ENCODE measurements around the gene CNIH1. TPM values are rescaled to one million over a fixed set of nuclear protein-coding genes. Genes with fewer than 3 reads are reported as not detected.

CNIH1 gene
- total and polyA plus RNA-seq, 2 of the 13 experiments (the other 11 are each of a cell fraction or from before 2014, with no cell fraction given), result 166 to 421 TPM

DNA sequence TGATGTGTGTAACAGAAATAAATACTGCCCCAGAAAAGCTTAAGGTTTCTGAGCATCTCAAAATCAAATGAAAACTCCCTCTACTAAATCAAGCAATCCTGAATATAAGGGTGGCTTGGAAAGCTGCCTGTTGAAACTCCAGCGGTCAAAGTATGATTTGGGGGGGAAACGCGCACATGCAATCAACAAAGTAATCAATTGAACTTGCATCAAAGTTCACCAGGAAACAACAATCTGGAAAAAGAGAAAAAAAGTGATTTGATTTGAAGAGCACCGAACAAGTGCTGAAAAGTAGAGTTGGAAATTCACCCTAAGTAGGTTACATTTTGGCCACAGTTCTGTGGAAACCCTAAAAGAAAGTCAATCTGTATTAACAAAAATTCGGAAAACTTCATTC, 700 bp downstream of the CNIH1 start:
- Histone ChIP-seq H3K9me3 (ENCODE audit: low read length) (no peaks in the 10 kb centered on the region), H3K27me3 (ENCODE audit: control insufficient read depth in 1 of 2, insufficient read depth in 2 of 2, low read length in 2 of 2) (no peaks in the 10 kb centered on the region; a peak in 1 of 5 replicates), H3K79me2 (ENCODE audit: insufficient read depth, low read length) (peaks cover 52% of the 10 kb centered on the region), H3K9ac (ENCODE audit: insufficient read depth, low read depth, low read length) (peak overlapping the region; percentile 95), H3K4me2 (ENCODE audit: low read depth, low read length) (peak overlapping the region; percentile 81), H3K36me3 (replicated peaks in 1 of 2; ENCODE audit: control insufficient read depth in 1 of 2, insufficient read depth in 2 of 2, low read length in 2 of 2) (peaks cover 0 to 9% of the 10 kb centered on the region in 2 experiments; a peak in 1 of 5 replicates), H3K27ac (ENCODE audit: extremely low read length, insufficient read depth, low read length) (peak overlapping the region; percentile 96), H4K20me1 (ENCODE audit: insufficient read depth, low read length) (peaks cover 14% of the 10 kb centered on the region), H2AFZ (ENCODE audit: low read length) (no peak overlapping the region), H3K4me3 (replicated peaks in 1 of 3; ENCODE audit: insufficient read depth in 1 of 3, low read depth in 2 of 3, low read length in 3 of 3) (peak overlapping the region; percentile 82 to 87 (median 86)), H3K4me1 (ENCODE audit: insufficient read depth, low read length) (peaks cover 54% of the 10 kb centered on the region)
- DNase-seq (ENCODE audit: low spot score), result no peak
- no peak for FAIRE-seq
- ChIA-PET POLR2A (interaction anchor here (1.1 to 1.7 kb wide), 4 partner anchors 16 to 73 kb away, joined by 3 to 4 read pairs (median 4); partner anchors contain the start of gene GMFB), CTCF (ENCODE audit: low intra/inter-chr PET ratio, low total read pairs) (no interaction called here)
- in situ Hi-C loops (cut with HindIII; ENCODE audit: extremely low pct_ligation_motif_present, low pct_unique_long_range_greater_than_20kb) (no loop called here), intact Hi-C loops (cut with micrococcal nuclease; ENCODE audit: unreplicated experiment) (loop anchor here (2.0 to 5.0 kb wide), 2 partner anchors 44 to 47 kb away; partner anchors contain the start of genes CDKN3 and GMFB)
- WGBS (ENCODE audit: low lambda C conversion rate), result 0% methylated on average over 5 of the region's 5 CpGs
- no peak for ATAC-seq
- BruUV-seq (replicated peaks), result TSS peak; percentile 51
- TF ChIP-seq, protein P1, sequence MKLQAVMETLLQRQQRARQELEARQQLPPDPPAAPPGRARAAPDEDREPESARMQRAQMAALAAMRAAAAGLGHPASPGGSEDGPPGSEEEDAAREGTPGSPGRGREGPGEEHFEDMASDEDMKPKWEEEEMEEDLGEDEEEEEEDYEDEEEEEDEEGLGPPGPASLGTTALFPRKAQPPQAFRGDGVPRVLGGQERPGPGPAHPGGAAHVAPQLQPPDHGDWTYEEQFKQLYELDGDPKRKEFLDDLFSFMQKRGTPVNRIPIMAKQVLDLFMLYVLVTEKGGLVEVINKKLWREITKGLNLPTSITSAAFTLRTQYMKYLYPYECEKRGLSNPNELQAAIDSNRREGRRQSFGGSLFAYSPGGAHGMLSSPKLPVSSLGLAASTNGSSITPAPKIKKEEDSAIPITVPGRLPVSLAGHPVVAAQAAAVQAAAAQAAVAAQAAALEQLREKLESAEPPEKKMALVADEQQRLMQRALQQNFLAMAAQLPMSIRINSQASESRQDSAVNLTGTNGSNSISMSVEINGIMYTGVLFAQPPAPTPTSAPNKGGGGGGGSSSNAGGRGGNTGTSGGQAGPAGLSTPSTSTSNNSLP (IDR thresholded peaks at IDR 0.05; ENCODE audit: low read depth, low read length), result 0 out of 2 replicates have a peak, but pooled peaks have one; percentile 28
- TF ChIP-seq U2AF1 (optimal IDR thresholded peaks at IDR 0.05; ENCODE audit: low read depth, low read length), result peak; percentile 9
- peak; percentile 7; the same call in 1 of the 2 replicates for TF ChIP-seq HNF4A (CRISPR knock-in tag; IDR thresholded peaks at IDR 0.05)
- TF ChIP-seq, protein P2, sequence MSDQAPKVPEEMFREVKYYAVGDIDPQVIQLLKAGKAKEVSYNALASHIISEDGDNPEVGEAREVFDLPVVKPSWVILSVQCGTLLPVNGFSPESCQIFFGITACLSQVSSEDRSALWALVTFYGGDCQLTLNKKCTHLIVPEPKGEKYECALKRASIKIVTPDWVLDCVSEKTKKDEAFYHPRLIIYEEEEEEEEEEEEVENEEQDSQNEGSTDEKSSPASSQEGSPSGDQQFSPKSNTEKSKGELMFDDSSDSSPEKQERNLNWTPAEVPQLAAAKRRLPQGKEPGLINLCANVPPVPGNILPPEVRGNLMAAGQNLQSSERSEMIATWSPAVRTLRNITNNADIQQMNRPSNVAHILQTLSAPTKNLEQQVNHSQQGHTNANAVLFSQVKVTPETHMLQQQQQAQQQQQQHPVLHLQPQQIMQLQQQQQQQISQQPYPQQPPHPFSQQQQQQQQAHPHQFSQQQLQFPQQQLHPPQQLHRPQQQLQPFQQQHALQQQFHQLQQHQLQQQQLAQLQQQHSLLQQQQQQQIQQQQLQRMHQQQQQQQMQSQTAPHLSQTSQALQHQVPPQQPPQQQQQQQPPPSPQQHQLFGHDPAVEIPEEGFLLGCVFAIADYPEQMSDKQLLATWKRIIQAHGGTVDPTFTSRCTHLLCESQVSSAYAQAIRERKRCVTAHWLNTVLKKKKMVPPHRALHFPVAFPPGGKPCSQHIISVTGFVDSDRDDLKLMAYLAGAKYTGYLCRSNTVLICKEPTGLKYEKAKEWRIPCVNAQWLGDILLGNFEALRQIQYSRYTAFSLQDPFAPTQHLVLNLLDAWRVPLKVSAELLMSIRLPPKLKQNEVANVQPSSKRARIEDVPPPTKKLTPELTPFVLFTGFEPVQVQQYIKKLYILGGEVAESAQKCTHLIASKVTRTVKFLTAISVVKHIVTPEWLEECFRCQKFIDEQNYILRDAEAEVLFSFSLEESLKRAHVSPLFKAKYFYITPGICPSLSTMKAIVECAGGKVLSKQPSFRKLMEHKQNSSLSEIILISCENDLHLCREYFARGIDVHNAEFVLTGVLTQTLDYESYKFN (CRISPR knock-in tag; conservative IDR thresholded peaks at IDR 0.05), result 0 out of 2 replicates have a peak, but pooled peaks have one; percentile 23
- TF ChIP-seq ARNTL (CRISPR knock-in tag; IDR thresholded peaks at IDR 0.05), result 0 out of 2 replicates have a peak, but pooled peaks have one; percentile 11
- TF ChIP-seq POLR2A (IDR thresholded peaks at IDR 0.05; ENCODE audit: insufficient read depth in 1 of 2, low read depth in 2 of 2, low read length in 2 of 2), result 0 out of 4 replicates have a peak, but pooled peaks of 1 of the 2 experiments have one; percentile 11
- peak; percentile 6; the same call in 1 of the 2 replicates for TF ChIP-seq ELF3 (CRISPR knock-in tag; IDR thresholded peaks at IDR 0.05)
- TF ChIP-seq, protein P3, sequence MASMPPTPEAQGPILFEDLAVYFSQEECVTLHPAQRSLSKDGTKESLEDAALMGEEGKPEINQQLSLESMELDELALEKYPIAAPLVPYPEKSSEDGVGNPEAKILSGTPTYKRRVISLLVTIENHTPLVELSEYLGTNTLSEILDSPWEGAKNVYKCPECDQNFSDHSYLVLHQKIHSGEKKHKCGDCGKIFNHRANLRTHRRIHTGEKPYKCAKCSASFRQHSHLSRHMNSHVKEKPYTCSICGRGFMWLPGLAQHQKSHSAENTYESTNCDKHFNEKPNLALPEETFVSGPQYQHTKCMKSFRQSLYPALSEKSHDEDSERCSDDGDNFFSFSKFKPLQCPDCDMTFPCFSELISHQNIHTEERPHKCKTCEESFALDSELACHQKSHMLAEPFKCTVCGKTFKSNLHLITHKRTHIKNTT (CRISPR knock-in tag; IDR thresholded peaks at IDR 0.05), result no peak
- TF ChIP-seq CREB1 (IDR thresholded peaks at IDR 0.05), result no peak
- TF ChIP-seq CREB1 (CRISPR knock-in tag; IDR thresholded peaks at IDR 0.05), result no peak
- no peak for TF ChIP-seq YY1 (IDR thresholded peaks at IDR 0.05; ENCODE audit: insufficient read depth, insufficient replicate concordance, low read depth, low read length)
- TF ChIP-seq KMT2A (CRISPR knock-in tag; IDR thresholded peaks at IDR 0.05), result peak; percentile 13; the same call in 1 of the 2 replicates
- TF ChIP-seq SMARCC2 (IDR thresholded peaks at IDR 0.05), result no peak
- 0 out of 2 replicates have a peak, but pooled peaks have one; percentile 10 for TF ChIP-seq KLF9 (CRISPR knock-in tag; IDR thresholded peaks at IDR 0.05; ENCODE audit: low read depth)
- 0 out of 4 replicates have a peak, but pooled peaks of 1 of the 2 experiments have one; percentile 12 for TF ChIP-seq KLF16 (CRISPR knock-in tag; IDR thresholded peaks at IDR 0.05)
- TF ChIP-seq, protein P4, sequence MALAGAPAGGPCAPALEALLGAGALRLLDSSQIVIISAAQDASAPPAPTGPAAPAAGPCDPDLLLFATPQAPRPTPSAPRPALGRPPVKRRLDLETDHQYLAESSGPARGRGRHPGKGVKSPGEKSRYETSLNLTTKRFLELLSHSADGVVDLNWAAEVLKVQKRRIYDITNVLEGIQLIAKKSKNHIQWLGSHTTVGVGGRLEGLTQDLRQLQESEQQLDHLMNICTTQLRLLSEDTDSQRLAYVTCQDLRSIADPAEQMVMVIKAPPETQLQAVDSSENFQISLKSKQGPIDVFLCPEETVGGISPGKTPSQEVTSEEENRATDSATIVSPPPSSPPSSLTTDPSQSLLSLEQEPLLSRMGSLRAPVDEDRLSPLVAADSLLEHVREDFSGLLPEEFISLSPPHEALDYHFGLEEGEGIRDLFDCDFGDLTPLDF (CRISPR knock-in tag; IDR thresholded peaks at IDR 0.05), result peak; percentile 26; the same call in 1 of the 2 replicates
- TF ChIP-seq RFX3 (CRISPR knock-in tag; IDR thresholded peaks at IDR 0.05), result no peak
- no peak for TF ChIP-seq ZNF136 (CRISPR knock-in tag; IDR thresholded peaks at IDR 0.05; ENCODE audit: low read depth)
- TF ChIP-seq SSRP1 (CRISPR knock-in tag; IDR thresholded peaks at IDR 0.05), result 0 out of 2 replicates have a peak, but pooled peaks have one; percentile 36

All from HepG2 (cell line).